Right lobe of liver (tissue), 6 donors: Measurements from ENCODE around the gene DDX10. TPM values are rescaled to one million over a fixed set of nuclear protein-coding genes. Genes with fewer than 3 reads are reported as not detected.

Experiments
- ATAC-seq, 4 donors: fragments of 200-7000 bp; cut with Tn5 transposase; one replicate each; pipeline ENCODE4 v1.9.1; 2020; ENCODE audit warnings: mild to moderate bottlenecking in 4 of 4, moderate library complexity in 4 of 4
- DNase-seq, 3 donors: peaks; one replicate each; pipeline ENCODE4 v3.0.0-alpha.2; 2020
- H3K27ac ChIP-seq, 3 donors: fragments of 200-600 bp; one replicate each; pipeline ENCODE4 v1.8.0; 2022
- H3K27me3 ChIP-seq, 2 donors: fragments of 200-600 bp; one replicate each; pipeline ENCODE4 v1.8.0; 2022
- H3K36me3 ChIP-seq, 4 donors: fragments of 200-600 bp; sonication (generic) in 1 of 4; one replicate each; pipeline versions ENCODE4 v1.5.1 to v1.8.0; 2017 to 2022; ENCODE audit warnings: control low read depth in 1 of 4
- H3K4me1 ChIP-seq, 4 donors: fragments of 200-600 bp; sonication (generic) in 1 of 4; one replicate each; pipeline versions ENCODE4 v1.5.1 to v1.8.0; 2017 to 2022; ENCODE audit warnings: control low read depth in 1 of 4
- H3K4me3 ChIP-seq, 3 donors: fragments of 200-600 bp; one replicate each; pipeline ENCODE4 v1.8.0; 2022
- H3K9me3 ChIP-seq, 4 donors: fragments of 200-600 bp; sonication (generic) in 1 of 4; one replicate each; pipeline versions ENCODE4 v1.5.1 to v1.8.0; 2017 to 2022; ENCODE audit warnings: control low read depth in 1 of 4
- POLR2A ChIP-seq: fragments of 450-650 bp; IDR thresholded peaks from one replicate; pipeline ENCODE4 v1.6.1; 2017; ENCODE audit warnings: antibody characterized with exemption, mild to moderate bottlenecking
- WGBS: methylation state at CpG from one replicate; pipeline ENCODE4 v1.1.6; 2018; ENCODE audit warnings: low coverage, low lambda C conversion rate; ENCODE audit not compliant: insufficient coverage; ENCODE audit errors: missing lambda C conversion rate; 5-methylcytosine and 5-hydroxymethylcytosine counted together
- intact Hi-C, 2 donors: fragments of 100-400 bp; cut with DNase I; formaldehyde crosslinking; loops; one replicate each; pipeline versions ENCODE4 v1.11.2 to v1.14.1; 2022
- total RNA-seq, 6 experiments: library from RNA; depleted of rRNA in 2 of 6; stranded (reverse); fragments of >200 nt in 2 of 6; fragmentation: NEBNext Ultra II Directional in 3 of 6; extraction: Animal tissue kit (Norgen Biotek cat#: 25700) in 3 of 6; gene quantifications; one replicate each; pipeline versions ENCODE4 v1.1.0 to v1.2.4, GENCODE V29; 2016 to 2023
- TF ChIP-seq, protein P1 (sequence below), 4 donors: fragments of 200-600 bp in 3 of 4; fragments of 450-650 bp in 1 of 4; IDR thresholded peaks; one replicate each; pipeline versions ENCODE4 v1.5.1 to v1.8.0; 2016 to 2022; ENCODE audit warnings: antibody characterized with exemption in 4 of 4, mild to moderate bottlenecking in 2 of 4
- donor health status: DM: no; HTN: yes; CAD: no.
- donor health status: DM: no; HTN: no; CAD: no.
- donor health status: DM: no; HTN: no; CAD: no.
- donor health status: DM: no; HTN: yes; CAD: no.
- donor health status: DM: no; HTN: yes; CAD: no.

DDX10 gene
- total RNA-seq, 6 experiments from 2014 or later, result 7.4 to 13.6 (median 11.3) TPM

DNA sequence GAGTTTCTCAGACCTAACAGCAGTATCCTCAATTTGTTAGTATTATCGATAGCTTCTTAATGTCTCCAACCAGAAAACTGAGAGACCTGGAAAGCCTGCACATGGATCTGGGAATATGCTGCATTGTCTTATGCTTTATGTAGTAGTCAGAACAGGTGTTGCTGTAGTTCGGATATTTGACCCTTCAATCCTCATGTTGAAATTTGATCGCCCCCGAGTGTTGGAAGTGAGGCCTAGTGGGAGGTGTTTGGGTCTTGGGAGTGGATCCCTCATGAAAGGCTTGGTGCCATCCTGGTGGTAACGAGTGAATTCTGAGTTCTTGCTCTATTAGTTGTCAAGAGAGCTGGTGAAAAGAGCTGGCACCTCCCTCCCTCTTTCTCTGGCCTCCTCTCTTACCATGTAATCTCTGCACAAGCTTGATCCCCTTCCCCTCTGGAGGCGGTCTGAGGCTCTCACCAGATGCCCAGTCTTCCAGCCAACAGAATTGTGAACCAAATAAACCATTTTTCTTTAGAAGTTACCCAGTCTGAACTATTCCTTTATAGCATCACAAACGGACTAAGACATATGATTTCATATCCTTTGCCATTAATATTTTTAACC, 227.1 kb downstream of the DDX10 start:
- ATAC-seq (no peak), DNase-seq (no peak)
- intact Hi-C loops, result no loop called here
- Histone ChIP-seq H3K4me3 (no peak overlapping the region), H3K9me3 (no peaks in the 10 kb centered on the region), H3K4me1 (no peaks in the 10 kb centered on the region), H3K27ac (no peak overlapping the region), H3K27me3 (no peaks in the 10 kb centered on the region), H3K36me3 (no peaks in the 10 kb centered on the region)
- TF ChIP-seq, protein P1, sequence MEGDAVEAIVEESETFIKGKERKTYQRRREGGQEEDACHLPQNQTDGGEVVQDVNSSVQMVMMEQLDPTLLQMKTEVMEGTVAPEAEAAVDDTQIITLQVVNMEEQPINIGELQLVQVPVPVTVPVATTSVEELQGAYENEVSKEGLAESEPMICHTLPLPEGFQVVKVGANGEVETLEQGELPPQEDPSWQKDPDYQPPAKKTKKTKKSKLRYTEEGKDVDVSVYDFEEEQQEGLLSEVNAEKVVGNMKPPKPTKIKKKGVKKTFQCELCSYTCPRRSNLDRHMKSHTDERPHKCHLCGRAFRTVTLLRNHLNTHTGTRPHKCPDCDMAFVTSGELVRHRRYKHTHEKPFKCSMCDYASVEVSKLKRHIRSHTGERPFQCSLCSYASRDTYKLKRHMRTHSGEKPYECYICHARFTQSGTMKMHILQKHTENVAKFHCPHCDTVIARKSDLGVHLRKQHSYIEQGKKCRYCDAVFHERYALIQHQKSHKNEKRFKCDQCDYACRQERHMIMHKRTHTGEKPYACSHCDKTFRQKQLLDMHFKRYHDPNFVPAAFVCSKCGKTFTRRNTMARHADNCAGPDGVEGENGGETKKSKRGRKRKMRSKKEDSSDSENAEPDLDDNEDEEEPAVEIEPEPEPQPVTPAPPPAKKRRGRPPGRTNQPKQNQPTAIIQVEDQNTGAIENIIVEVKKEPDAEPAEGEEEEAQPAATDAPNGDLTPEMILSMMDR (IDR thresholded peaks at IDR 0.05), result no peak
- TF ChIP-seq POLR2A, result no peak
- WGBS, result 94% methylated on average over 7 of the region's 7 CpGs

DNA sequence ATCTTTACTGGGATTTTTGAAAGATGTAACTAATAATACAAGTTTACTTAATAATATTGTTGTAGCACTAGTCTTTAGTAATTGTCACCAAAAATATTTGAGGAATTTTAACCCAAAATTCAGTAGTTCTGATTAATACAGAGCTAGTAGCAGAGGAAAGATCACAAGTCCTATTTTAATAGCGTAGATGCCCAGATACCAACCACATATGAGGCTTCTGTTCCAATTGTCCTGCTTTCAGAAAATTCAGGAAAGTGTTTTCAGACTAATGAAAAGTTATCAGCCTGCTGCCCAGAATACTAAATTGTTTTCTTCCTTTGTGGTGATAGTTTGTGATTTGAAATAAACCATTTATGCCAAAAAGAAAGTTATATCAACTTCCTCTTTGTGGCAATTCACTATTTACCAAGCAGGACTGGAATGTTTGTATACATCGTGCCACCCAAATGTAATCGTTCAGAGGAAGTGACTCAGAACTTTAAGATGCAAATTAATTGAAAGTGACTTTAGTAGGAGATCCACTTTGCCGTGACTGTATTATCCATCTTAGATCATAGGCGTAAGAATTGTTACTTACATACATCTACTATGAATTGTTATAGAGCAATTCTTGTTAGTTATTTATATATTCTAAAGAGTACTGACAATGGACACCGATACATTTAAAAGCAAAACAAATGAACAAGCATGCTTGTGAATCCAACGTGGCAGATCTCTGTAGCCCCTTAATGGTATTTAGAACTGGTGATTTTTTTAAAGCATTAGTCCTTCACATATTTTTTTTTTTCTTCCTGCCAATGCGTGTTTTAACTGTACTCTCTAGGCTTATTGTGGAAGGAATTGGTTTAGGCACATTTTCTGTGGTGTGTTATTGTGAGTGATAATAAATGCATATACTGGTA, 231.0 kb downstream of the DDX10 start:
- no peak for TF ChIP-seq POLR2A
- TF ChIP-seq, protein P1 (IDR thresholded peaks at IDR 0.05), result no peak
- Histone ChIP-seq H3K4me3 (no peak overlapping the region), H3K27me3 (no peaks in the 10 kb centered on the region), H3K9me3 (no peaks in the 10 kb centered on the region), H3K4me1 (no peaks in the 10 kb centered on the region), H3K36me3 (no peaks in the 10 kb centered on the region), H3K27ac (no peak overlapping the region)
- WGBS, result 48% methylated on average over 8 of the region's 8 CpGs
- no peak for DNase-seq
- intact Hi-C loops, result no loop called here
- no peak for ATAC-seq

GRCh38 chr11:108897071-108897481, 232.2 kb downstream of the DDX10 start:
- H3K4me1 ChIP-seq, result no peaks in the 10 kb centered on the region
- intact Hi-C loops, result no loop called here
- DNase-seq (no peak), ATAC-seq (no peak)
- no peaks in the 10 kb centered on the region for H3K36me3 ChIP-seq
- TF ChIP-seq POLR2A, result no peak
- TF ChIP-seq, protein P1 (IDR thresholded peaks at IDR 0.05), result no peak
- WGBS, result 93% methylated on average over 1 of the region's 1 CpG
- H3K27ac ChIP-seq, result no peak overlapping the region
- no peaks in the 10 kb centered on the region for H3K9me3 ChIP-seq
- no peaks in the 10 kb centered on the region for H3K27me3 ChIP-seq
- no peak overlapping the region for H3K4me3 ChIP-seq

DNA sequence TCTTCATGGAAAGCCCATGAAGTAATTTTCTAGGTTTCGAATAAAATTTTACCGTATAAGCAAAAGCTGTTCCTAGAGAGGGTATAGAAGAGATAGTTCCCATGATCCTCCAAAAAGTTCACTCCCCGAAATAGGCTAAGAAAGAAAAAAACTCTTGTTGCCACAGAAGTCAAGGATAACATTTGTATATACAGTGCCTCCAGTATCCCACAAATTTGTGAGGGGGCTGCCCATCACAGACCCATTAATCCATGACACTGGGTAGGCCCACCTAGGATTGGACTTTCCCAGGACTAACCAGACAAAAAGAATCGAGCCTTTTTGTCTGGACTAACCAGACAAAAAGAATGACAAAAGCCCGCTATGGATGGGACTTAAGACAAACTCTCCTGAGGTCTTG, 233.0 kb downstream of the DDX10 start:
- intact Hi-C loops, result no loop called here

More for the DNA sequence above, 233.0 kb downstream of the DDX10 start:
- no peak for TF ChIP-seq POLR2A
- TF ChIP-seq, protein P1 (IDR thresholded peaks at IDR 0.05), result no peak
- WGBS, result 92% methylated on average over 4 of the region's 5 CpGs
- Histone ChIP-seq H3K36me3 (no peaks in the 10 kb centered on the region), H3K4me1 (no peaks in the 10 kb centered on the region), H3K27ac (no peak overlapping the region), H3K9me3 (no peaks in the 10 kb centered on the region), H3K4me3 (no peak overlapping the region), H3K27me3 (no peaks in the 10 kb centered on the region)
- ATAC-seq, result no peak
- no peak for DNase-seq
